ENCODE data around the gene PIK3R3. TPM values are rescaled to one million over a fixed set of nuclear protein-coding genes. Genes with fewer than 3 reads are reported as not detected.
A peak's percentile ranks its signal among the peaks of the same experiment; 100 is the strongest.

PIK3R3 gene
- total RNA-seq, 4 donors from 2014 or later: 3.0 to 5.9 (median 4.7) TPM

DNA sequence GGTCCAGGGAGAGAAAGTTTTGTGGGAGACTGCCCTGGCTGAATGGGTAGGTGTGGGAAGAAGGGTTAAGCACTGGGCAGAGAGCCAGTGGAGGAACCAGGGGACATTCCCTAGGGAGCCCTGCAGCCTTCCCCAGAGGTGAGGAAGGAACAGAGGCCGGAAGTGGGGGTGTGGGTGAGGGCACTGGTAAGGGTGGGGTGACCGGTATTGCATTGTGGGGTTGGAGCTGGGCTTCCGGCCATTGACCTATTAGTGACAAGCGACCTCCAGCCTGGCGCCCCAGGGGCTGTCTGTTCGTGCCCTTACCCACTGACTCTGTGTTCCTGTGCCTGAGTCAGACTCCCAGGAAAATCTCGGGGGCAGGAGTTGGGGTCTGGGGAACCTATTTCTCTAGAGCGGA, 38.9 kb upstream of the PIK3R3 start:
- peak overlapping the region in 1 of 4 donors; percentile 6 for H3K27ac ChIP-seq
- no peaks in the 10 kb centered on the region for H3K36me3 ChIP-seq
- H3K27me3 ChIP-seq: peaks cover 13% of the 10 kb centered on the region
- no peak for DNase-seq
- intact Hi-C loops (cut with DNase I; ENCODE audit: low total_unique reads) (no loop called here), in situ Hi-C loops (cut with MboI; ENCODE audit: low pct_ligation_motif_present in 1 of 4, low pct_unique_long_range_greater_than_20kb in 1 of 4, low sequenced_read_pairs in 3 of 4) (no loop called here)
- TF ChIP-seq CTCF (IDR thresholded peaks at IDR 0.05): no peak
- TF ChIP-seq POLR2A (IDR thresholded peaks at IDR 0.05): no peak
- TF ChIP-seq EP300 (IDR thresholded peaks at IDR 0.05; ENCODE audit: low read depth): no peak
- TF ChIP-seq POLR2AphosphoS5 (IDR thresholded peaks at IDR 0.05): no peak
- WGBS, 2 donors (ENCODE audit: low coverage in 1 of 2): 77 to 100% methylated on average over 1 to 6 of the region's 8 CpGs
- peaks cover 15 to 33% (median 22%) of the 10 kb centered on the region in 4 donors for H3K4me1 ChIP-seq
- H3K9me3 ChIP-seq: no peaks in the 10 kb centered on the region
- H3K4me3 ChIP-seq: no peak overlapping the region

- peaks cover 14% of the 10 kb centered on the region for H3K27me3 ChIP-seq
- no peak overlapping the region for H3K27ac ChIP-seq
- H3K4me1 ChIP-seq: peaks cover 15 to 35% (median 22%) of the 10 kb centered on the region in 4 donors
- no peaks in the 10 kb centered on the region for H3K36me3 ChIP-seq
- no peaks in the 10 kb centered on the region for H3K9me3 ChIP-seq
- intact Hi-C loops (cut with DNase I; ENCODE audit: low total_unique reads): no loop called here
- TF ChIP-seq EP300 (IDR thresholded peaks at IDR 0.05; ENCODE audit: low read depth) (no peak), CTCF (IDR thresholded peaks at IDR 0.05) (no peak), POLR2A (IDR thresholded peaks at IDR 0.05) (no peak), POLR2AphosphoS5 (IDR thresholded peaks at IDR 0.05) (no peak)
- in situ Hi-C loops (cut with MboI; ENCODE audit: low pct_ligation_motif_present in 1 of 4, low pct_unique_long_range_greater_than_20kb in 1 of 4, low sequenced_read_pairs in 3 of 4): no loop called here
- 91% methylated on average over 3 of the region's 3 CpGs; no CpG with 5 or more reads in 1 of the 2 donors for WGBS, 2 donors (ENCODE audit: low coverage in 1 of 2)
- no peak for DNase-seq
- no peak overlapping the region for H3K4me3 ChIP-seq
Observed at GRCh38 chr1:46169811-46170454, 37.5 kb upstream of the PIK3R3 start.

- peaks cover 14% of the 10 kb centered on the region for H3K27me3 ChIP-seq
- no peaks in the 10 kb centered on the region for H3K9me3 ChIP-seq
- no peak for TF ChIP-seq POLR2AphosphoS5 (IDR thresholded peaks at IDR 0.05)
- no peak for TF ChIP-seq EP300 (IDR thresholded peaks at IDR 0.05; ENCODE audit: low read depth)
- no peak for TF ChIP-seq CTCF (IDR thresholded peaks at IDR 0.05)
- 82% methylated on average over 1 of the region's 1 CpG; no CpG with 5 or more reads in 1 of the 2 donors for WGBS, 2 donors (ENCODE audit: low coverage in 1 of 2)
- H3K4me3 ChIP-seq: no peak overlapping the region
- H3K36me3 ChIP-seq: no peaks in the 10 kb centered on the region
- H3K4me1 ChIP-seq: peaks cover 11 to 25% (median 14%) of the 10 kb centered on the region in 4 donors
- in situ Hi-C loops (cut with MboI; ENCODE audit: low pct_ligation_motif_present in 1 of 4, low pct_unique_long_range_greater_than_20kb in 1 of 4, low sequenced_read_pairs in 3 of 4) (no loop called here), intact Hi-C loops (cut with DNase I; ENCODE audit: low total_unique reads) (no loop called here)
- no peak overlapping the region for H3K27ac ChIP-seq
- DNase-seq: no peak
Observed at GRCh38 chr1:46168477-46168876, 36.0 kb upstream of the PIK3R3 start.

DNA sequence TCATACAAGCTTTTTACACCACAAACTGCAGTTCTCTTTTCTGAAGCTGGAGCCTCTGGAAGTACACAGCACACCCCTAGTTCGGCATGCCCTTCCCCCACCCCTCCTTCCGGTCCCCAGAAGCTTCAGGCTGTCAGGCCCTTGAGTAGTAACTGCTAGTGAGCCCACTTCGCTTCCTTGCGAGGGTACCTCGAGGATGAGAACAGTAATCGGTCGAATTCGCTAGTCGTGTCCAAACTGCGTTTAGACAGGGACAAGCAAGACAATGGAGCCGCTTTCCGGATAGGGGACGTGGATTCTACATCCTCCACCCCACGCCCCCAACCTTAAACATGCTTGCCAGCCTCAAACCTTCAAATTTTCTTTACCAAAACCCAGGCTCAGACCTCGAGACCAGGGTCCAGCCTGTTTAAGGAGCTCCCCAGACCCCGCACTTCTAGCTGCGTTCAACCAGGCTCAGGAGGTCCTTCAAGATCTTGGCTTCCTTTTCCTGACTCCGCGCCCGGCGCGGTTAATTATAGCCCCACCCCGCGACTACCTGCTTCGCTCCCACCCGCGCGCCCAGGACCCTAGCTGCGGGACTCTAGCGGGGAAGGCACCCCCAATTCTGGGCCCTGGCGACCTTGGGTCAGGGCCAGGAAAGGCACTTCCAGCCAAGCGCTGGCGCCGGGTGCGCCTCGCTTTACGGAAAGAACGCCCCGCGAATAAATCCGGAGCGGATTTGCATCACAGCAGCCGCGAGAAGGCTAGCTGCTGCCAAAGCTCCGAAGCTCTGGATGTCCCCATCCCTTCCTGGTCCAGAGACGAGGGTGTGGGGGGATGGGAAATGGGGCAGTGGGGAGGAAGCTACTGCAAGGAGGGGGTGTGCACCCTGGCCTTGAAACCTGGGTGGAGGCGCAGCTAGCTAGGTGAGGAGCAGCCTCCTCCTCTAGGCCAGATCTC, 34.4 kb upstream of the PIK3R3 start:
- H3K27me3 ChIP-seq: peaks cover 14% of the 10 kb centered on the region
- H3K4me1 ChIP-seq: peaks cover 7 to 22% (median 10%) of the 10 kb centered on the region in 4 donors
- no peaks in the 10 kb centered on the region for H3K36me3 ChIP-seq
- H3K4me3 ChIP-seq: peak overlapping the region; percentile 33 to 59 (median 36)
- intact Hi-C loops (cut with DNase I; ENCODE audit: low total_unique reads): no loop called here
- in situ Hi-C loops (cut with MboI; ENCODE audit: low pct_ligation_motif_present in 1 of 4, low pct_unique_long_range_greater_than_20kb in 1 of 4, low sequenced_read_pairs in 3 of 4): no loop called here
- WGBS, 2 donors (ENCODE audit: low coverage in 1 of 2): 18% methylated on average over 45 of the region's 47 CpGs; no CpG with 5 or more reads in 1 of the 2 donors
- peak overlapping the region; percentile 2 to 50 (median 45) for H3K27ac ChIP-seq
- no peaks in the 10 kb centered on the region for H3K9me3 ChIP-seq
- no peak for DNase-seq
- TF ChIP-seq CTCF (IDR thresholded peaks at IDR 0.05) (no peak), POLR2A (IDR thresholded peaks at IDR 0.05) (no peak), POLR2AphosphoS5 (IDR thresholded peaks at IDR 0.05) (peak in 1 of 3 donors; percentile 13)
